Suprapubic skin (tissue), 4 donors: ENCODE results near the gene ABCA13. TPM values are rescaled to one million over a fixed set of nuclear protein-coding genes. Genes with fewer than 3 reads are reported as not detected.

ENCODE experiments used
- DNase-seq, 2 donors: peaks; one replicate each; pipeline ENCODE4 v3.0.0-alpha.2; 2019; ENCODE audit warnings: low spot score in 2 of 2
- H3K27ac ChIP-seq: fragments of 200-600 bp; sonication (generic); one replicate; pipeline ENCODE4 v1.5.1; 2019
- H3K27me3 ChIP-seq: fragments of 200-600 bp; sonication (generic); one replicate; pipeline ENCODE4 v1.5.1; 2019
- H3K36me3 ChIP-seq: fragments of 200-600 bp; sonication (generic); one replicate; pipeline ENCODE4 v1.5.1; 2019
- H3K4me1 ChIP-seq: fragments of 200-600 bp; sonication (generic); one replicate; pipeline ENCODE4 v1.5.1; 2019
- H3K4me3 ChIP-seq: fragments of 200-600 bp; sonication (generic); one replicate; pipeline ENCODE4 v1.5.1; 2019; ENCODE audit warnings: mild to moderate bottlenecking
- H3K9me3 ChIP-seq: fragments of 200-600 bp; sonication (generic); one replicate; pipeline ENCODE4 v1.5.1; 2019
- EP300 ChIP-seq: sonication (generic); formaldehyde crosslinking; IDR thresholded peaks from one replicate; pipeline ENCODE4 v1.6.1; 2017; ENCODE audit warnings: antibody characterized with exemption
- POLR2A ChIP-seq, 2 donors: fragments of 450-650 bp; IDR thresholded peaks; one replicate each; pipeline ENCODE4 v1.6.1; 2017; ENCODE audit warnings: antibody characterized with exemption in 2 of 2, mild to moderate bottlenecking in 2 of 2, moderate library complexity in 2 of 2
- POLR2AphosphoS5 ChIP-seq, 3 donors: sonication (generic); formaldehyde crosslinking; IDR thresholded peaks; one replicate each; pipeline ENCODE4 v1.6.1; 2017; ENCODE audit warnings: antibody characterized with exemption in 3 of 3
- WGBS: methylation state at CpG from one replicate; pipeline ENCODE4 v1.1.5; 2018; 5-methylcytosine and 5-hydroxymethylcytosine counted together
- total RNA-seq, 4 donors: library from RNA; depleted of rRNA; stranded (reverse); fragments of >200 nt; gene quantifications; one replicate each; pipeline ENCODE4 v1.1.0, GENCODE V29; 2016
- TF ChIP-seq, protein P1 (sequence below), 2 donors: fragments of 200-600 bp in 1 of 2; fragments of 450-650 bp in 1 of 2; sonication (generic) in 1 of 2; IDR thresholded peaks; one replicate each; pipeline ENCODE4 v1.5.1; 2016 to 2019; ENCODE audit warnings: antibody characterized with exemption in 2 of 2, mild to moderate bottlenecking in 1 of 2, moderate library complexity in 1 of 2

The ABCA13 gene
- total RNA-seq, 4 donors from 2014 or later: 0.64 to 4.7 (median 2.6) TPM

GRCh38 chr7:48365010-48365409 lies 193.8 kb downstream of the ABCA13 start:
- no peak for DNase-seq

DNA sequence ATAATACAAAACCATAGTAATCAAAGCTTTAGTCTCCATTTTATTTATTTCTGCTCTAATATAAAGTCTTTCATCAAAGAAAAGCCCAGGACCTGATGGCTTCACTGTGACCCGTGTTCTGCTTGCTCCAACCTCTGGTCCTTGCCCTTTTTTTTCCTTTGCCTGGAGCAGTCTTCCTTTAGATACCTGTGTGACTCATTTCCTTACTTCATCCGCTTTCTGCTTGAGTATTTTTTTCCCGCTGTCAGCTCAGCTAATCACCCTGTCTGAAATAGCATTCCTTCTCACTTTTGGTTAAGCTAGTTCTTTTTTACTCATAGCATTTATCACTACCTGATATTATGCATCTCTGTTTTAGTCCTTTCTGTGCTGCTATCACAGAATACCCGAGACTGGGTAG lies 194.8 kb downstream of the ABCA13 start:
- WGBS: 42% methylated on average over 4 of the region's 4 CpGs
- Histone ChIP-seq H3K27ac (no peak overlapping the region), H3K4me1 (no peaks in the 10 kb centered on the region), H3K4me3 (no peak overlapping the region), H3K9me3 (no peaks in the 10 kb centered on the region), H3K36me3 (no peaks in the 10 kb centered on the region), H3K27me3 (no peaks in the 10 kb centered on the region)
- no peak for TF ChIP-seq POLR2A (IDR thresholded peaks at IDR 0.05)
- TF ChIP-seq, protein P1, sequence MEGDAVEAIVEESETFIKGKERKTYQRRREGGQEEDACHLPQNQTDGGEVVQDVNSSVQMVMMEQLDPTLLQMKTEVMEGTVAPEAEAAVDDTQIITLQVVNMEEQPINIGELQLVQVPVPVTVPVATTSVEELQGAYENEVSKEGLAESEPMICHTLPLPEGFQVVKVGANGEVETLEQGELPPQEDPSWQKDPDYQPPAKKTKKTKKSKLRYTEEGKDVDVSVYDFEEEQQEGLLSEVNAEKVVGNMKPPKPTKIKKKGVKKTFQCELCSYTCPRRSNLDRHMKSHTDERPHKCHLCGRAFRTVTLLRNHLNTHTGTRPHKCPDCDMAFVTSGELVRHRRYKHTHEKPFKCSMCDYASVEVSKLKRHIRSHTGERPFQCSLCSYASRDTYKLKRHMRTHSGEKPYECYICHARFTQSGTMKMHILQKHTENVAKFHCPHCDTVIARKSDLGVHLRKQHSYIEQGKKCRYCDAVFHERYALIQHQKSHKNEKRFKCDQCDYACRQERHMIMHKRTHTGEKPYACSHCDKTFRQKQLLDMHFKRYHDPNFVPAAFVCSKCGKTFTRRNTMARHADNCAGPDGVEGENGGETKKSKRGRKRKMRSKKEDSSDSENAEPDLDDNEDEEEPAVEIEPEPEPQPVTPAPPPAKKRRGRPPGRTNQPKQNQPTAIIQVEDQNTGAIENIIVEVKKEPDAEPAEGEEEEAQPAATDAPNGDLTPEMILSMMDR (IDR thresholded peaks at IDR 0.05): no peak
- DNase-seq: no peak

More at GRCh38 chr7:48365010-48365409, 193.8 kb downstream of the ABCA13 start:
- no peaks in the 10 kb centered on the region for H3K27me3 ChIP-seq
- H3K4me3 ChIP-seq: no peak overlapping the region
- no peaks in the 10 kb centered on the region for H3K4me1 ChIP-seq
- H3K27ac ChIP-seq: no peak overlapping the region
- H3K9me3 ChIP-seq: no peaks in the 10 kb centered on the region
- TF ChIP-seq, protein P1 (IDR thresholded peaks at IDR 0.05): no peak
- TF ChIP-seq EP300 (no peak), POLR2A (IDR thresholded peaks at IDR 0.05) (no peak), POLR2AphosphoS5 (IDR thresholded peaks at IDR 0.05) (no peak)
- WGBS: 37% methylated on average over 2 of the region's 2 CpGs
- no peaks in the 10 kb centered on the region for H3K36me3 ChIP-seq

DNA sequence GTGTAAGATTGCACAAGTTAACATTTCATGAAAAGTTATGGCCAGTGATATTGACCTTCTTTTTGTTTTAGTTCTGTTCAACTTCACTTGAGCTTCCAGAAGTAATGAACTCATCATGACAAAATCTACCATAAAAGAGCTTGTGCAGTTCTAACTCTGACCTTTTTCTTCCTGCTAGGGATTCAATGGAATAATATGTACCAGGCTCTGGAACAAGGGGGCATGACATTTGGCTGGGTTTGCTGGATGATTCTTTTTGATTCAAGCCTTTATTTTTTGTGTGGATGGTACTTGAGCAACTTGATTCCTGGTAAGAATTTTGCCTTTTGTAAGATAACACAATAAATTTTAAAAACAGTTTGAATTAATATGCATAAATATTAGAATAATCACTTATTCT lies 205.0 kb downstream of the ABCA13 start:
- Histone ChIP-seq H3K27me3 (no peaks in the 10 kb centered on the region), H3K9me3 (no peaks in the 10 kb centered on the region)
- TF ChIP-seq POLR2AphosphoS5 (IDR thresholded peaks at IDR 0.05) (no peak), POLR2A (IDR thresholded peaks at IDR 0.05) (no peak), EP300 (no peak)
- TF ChIP-seq, protein P1 (IDR thresholded peaks at IDR 0.05): no peak

GRCh38 chr7:48380921-48381320 lies 209.7 kb downstream of the ABCA13 start:
- no peaks in the 10 kb centered on the region for H3K9me3 ChIP-seq
- H3K4me3 ChIP-seq: no peak overlapping the region
- no peaks in the 10 kb centered on the region for H3K36me3 ChIP-seq
- H3K4me1 ChIP-seq: no peaks in the 10 kb centered on the region
- H3K27me3 ChIP-seq: no peaks in the 10 kb centered on the region
- no peak overlapping the region for H3K27ac ChIP-seq
- DNase-seq: no peak
- 100% methylated on average over 1 of the region's 1 CpG for WGBS
- TF ChIP-seq POLR2A (IDR thresholded peaks at IDR 0.05) (no peak), EP300 (no peak), POLR2AphosphoS5 (IDR thresholded peaks at IDR 0.05) (no peak)
- TF ChIP-seq, protein P1 (IDR thresholded peaks at IDR 0.05): no peak

More for the DNA sequence above, 205.0 kb downstream of the ABCA13 start:
- Histone ChIP-seq H3K27ac (no peak overlapping the region), H3K4me3 (no peak overlapping the region), H3K4me1 (no peaks in the 10 kb centered on the region), H3K36me3 (no peaks in the 10 kb centered on the region)
- no peak for DNase-seq

DNA sequence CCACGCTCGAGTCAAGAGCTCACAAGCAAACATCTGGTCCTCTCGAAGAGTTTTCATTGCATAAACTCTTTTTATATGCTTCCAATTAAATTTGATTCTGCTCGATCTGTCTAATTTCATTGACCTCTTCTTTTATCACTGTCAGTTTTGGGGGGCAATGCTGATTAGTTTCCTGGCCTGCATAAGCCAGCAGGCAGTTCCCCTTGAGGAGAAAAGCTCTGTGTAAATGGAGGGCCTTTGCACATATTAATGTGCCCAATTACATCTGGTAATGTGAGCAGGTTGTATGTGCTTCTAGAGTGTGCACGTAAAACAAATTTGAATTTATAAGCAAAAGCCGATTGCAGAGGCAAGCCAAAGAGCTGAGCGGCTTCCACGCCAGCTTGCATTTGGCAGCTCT lies 210.3 kb downstream of the ABCA13 start:
- no peaks in the 10 kb centered on the region for H3K36me3 ChIP-seq
- no peaks in the 10 kb centered on the region for H3K27me3 ChIP-seq
- H3K9me3 ChIP-seq: no peaks in the 10 kb centered on the region
- TF ChIP-seq POLR2A (IDR thresholded peaks at IDR 0.05) (no peak), EP300 (no peak), POLR2AphosphoS5 (IDR thresholded peaks at IDR 0.05) (no peak)
- TF ChIP-seq, protein P1 (IDR thresholded peaks at IDR 0.05): no peak
- H3K4me1 ChIP-seq: no peaks in the 10 kb centered on the region
- WGBS: 79% methylated on average over 8 of the region's 8 CpGs
- no peak overlapping the region for H3K27ac ChIP-seq
- no peak for DNase-seq
- H3K4me3 ChIP-seq: no peak overlapping the region
